ENCODE measurements around the gene ACP3. TPM values are rescaled to one million over a fixed set of nuclear protein-coding genes. Genes with fewer than 3 reads are reported as not detected.

ACP3 gene
- total RNA-seq, 1 donor from 2014 or later = not detected

GRCh38 chr3:132407025-132407424 lies 89.8 kb downstream of the ACP3 start:
- Mint-ChIP-seq H3K9me3 (ENCODE audit: unreplicated experiment) (no peaks in the 10 kb centered on the region), H3K4me1 (ENCODE audit: low read depth, unreplicated experiment) (peaks cover 2% of the 10 kb centered on the region), H3K4me3 (ENCODE audit: unreplicated experiment) (no peak overlapping the region), H3K36me3 (ENCODE audit: unreplicated experiment) (no peaks in the 10 kb centered on the region), H3K27ac (ENCODE audit: unreplicated experiment) (no peak overlapping the region), H3K27me3 (ENCODE audit: unreplicated experiment) (peaks cover 2% of the 10 kb centered on the region)
- TF ChIP-seq CTCF (IDR thresholded peaks at IDR 0.05; ENCODE audit: partially characterized antibody, unreplicated experiment) = no peak
- no peak for DNase-seq

Other genes with a start within 250 kb of the ACP3 start
- 48.5 TPM for gene DNAJC13, start 100.1 kb downstream of the ACP3 start, total RNA-seq (ENCODE audit: unreplicated experiment)